ENCODE results near the gene FCGBP. TPM values are rescaled to one million over a fixed set of nuclear protein-coding genes. Genes with fewer than 3 reads are reported as not detected.

The FCGBP gene
- total RNA-seq, 1 experiment from 2014 or later, result 8.7 TPM

GRCh38 chr19:39968789-39969188 is 34.4 kb upstream of the FCGBP start:
- H3K4me1 ChIP-seq (ENCODE audit: insufficient read depth, low read length, poor library complexity, severe bottlenecking), result peaks cover 27% of the 10 kb centered on the region
- no peaks in the 10 kb centered on the region for H3K9me3 ChIP-seq (ENCODE audit: low read depth, low read length, poor library complexity, severe bottlenecking)
- H3K36me3 ChIP-seq (ENCODE audit: insufficient read depth, low read length, poor library complexity, severe bottlenecking), result peaks cover 17% of the 10 kb centered on the region
- POLR2A ChIA-PET (ENCODE audit: low non-redundant PET), result no interaction called here
- BruUV-seq (replicated peaks), result no TSS peak
- no peak for DNase-seq (ENCODE audit: low spot score)
- intact Hi-C loops (cut with micrococcal nuclease; ENCODE audit: unreplicated experiment), result no loop called here
- no peak for TF ChIP-seq EZH2 (IDR thresholded peaks at IDR 0.05; ENCODE audit: borderline replicate concordance, low read depth, low read length, poor library complexity, severe bottlenecking)
- no peak for TF ChIP-seq CTCF (conservative IDR thresholded peaks at IDR 0.05; ENCODE audit: low read depth, low read length)
- no peaks in the 10 kb centered on the region for H3K27me3 ChIP-seq (replicated peaks; ENCODE audit: insufficient read depth, low read depth, low read length, poor library complexity)
- CTCF ChIA-PET, result no interaction called here
- peak overlapping the region; percentile 95 for H3K27ac ChIP-seq (ENCODE audit: low read depth, low read length, poor library complexity, severe bottlenecking)
- no peak overlapping the region for H3K4me3 ChIP-seq (ENCODE audit: low read depth, low read length, poor library complexity, severe bottlenecking)

GRCh38 chr19:39967561-39967960 is 33.1 kb upstream of the FCGBP start:
- intact Hi-C loops (cut with micrococcal nuclease; ENCODE audit: unreplicated experiment), result no loop called here
- ChIA-PET POLR2A (ENCODE audit: low non-redundant PET) (no interaction called here), CTCF (no interaction called here)
- H3K27ac ChIP-seq (ENCODE audit: low read depth, low read length, poor library complexity, severe bottlenecking), result peak overlapping the region; percentile 56
- no peaks in the 10 kb centered on the region for H3K27me3 ChIP-seq (replicated peaks; ENCODE audit: insufficient read depth, low read depth, low read length, poor library complexity)
- TF ChIP-seq CTCF (conservative IDR thresholded peaks at IDR 0.05; ENCODE audit: low read depth, low read length) (no peak), EZH2 (IDR thresholded peaks at IDR 0.05; ENCODE audit: borderline replicate concordance, low read depth, low read length, poor library complexity, severe bottlenecking) (no peak)
- H3K4me3 ChIP-seq (ENCODE audit: low read depth, low read length, poor library complexity, severe bottlenecking), result no peak overlapping the region
- peaks cover 6% of the 10 kb centered on the region for H3K36me3 ChIP-seq (ENCODE audit: insufficient read depth, low read length, poor library complexity, severe bottlenecking)
- H3K4me1 ChIP-seq (ENCODE audit: insufficient read depth, low read length, poor library complexity, severe bottlenecking), result peaks cover 27% of the 10 kb centered on the region
- no peaks in the 10 kb centered on the region for H3K9me3 ChIP-seq (ENCODE audit: low read depth, low read length, poor library complexity, severe bottlenecking)
- BruUV-seq (replicated peaks), result no TSS peak
- no peak for DNase-seq (ENCODE audit: low spot score)

- no peaks in the 10 kb centered on the region for H3K36me3 ChIP-seq (ENCODE audit: insufficient read depth, low read length, poor library complexity, severe bottlenecking)
- no peaks in the 10 kb centered on the region for H3K27me3 ChIP-seq (replicated peaks; ENCODE audit: insufficient read depth, low read depth, low read length, poor library complexity)
- no peaks in the 10 kb centered on the region for H3K9me3 ChIP-seq (ENCODE audit: low read depth, low read length, poor library complexity, severe bottlenecking)
- POLR2A ChIA-PET (ENCODE audit: low non-redundant PET), result no interaction called here
- no peak for DNase-seq (ENCODE audit: low spot score)
- CTCF ChIA-PET, result no interaction called here
- BruUV-seq (replicated peaks), result no TSS peak
- intact Hi-C loops (cut with micrococcal nuclease; ENCODE audit: unreplicated experiment), result no loop called here
- H3K27ac ChIP-seq (ENCODE audit: low read depth, low read length, poor library complexity, severe bottlenecking), result no peak overlapping the region
- H3K4me1 ChIP-seq (ENCODE audit: insufficient read depth, low read length, poor library complexity, severe bottlenecking), result peaks cover 22% of the 10 kb centered on the region
- no peak for TF ChIP-seq EZH2 (IDR thresholded peaks at IDR 0.05; ENCODE audit: borderline replicate concordance, low read depth, low read length, poor library complexity, severe bottlenecking)
- TF ChIP-seq CTCF (conservative IDR thresholded peaks at IDR 0.05; ENCODE audit: low read depth, low read length), result no peak
- no peak overlapping the region for H3K4me3 ChIP-seq (ENCODE audit: low read depth, low read length, poor library complexity, severe bottlenecking)
These were observed 32.2 kb upstream of the FCGBP start for GRCh38 chr19:39966617-39967016.

Data from A673 (cell line).